ENCODE data around the gene C11orf24.

The C11orf24 gene

GRCh38 chr11:68264244-68264643 lies 7.5 kb downstream of the C11orf24 start (continued):
- TF ChIP-seq, protein P1, sequence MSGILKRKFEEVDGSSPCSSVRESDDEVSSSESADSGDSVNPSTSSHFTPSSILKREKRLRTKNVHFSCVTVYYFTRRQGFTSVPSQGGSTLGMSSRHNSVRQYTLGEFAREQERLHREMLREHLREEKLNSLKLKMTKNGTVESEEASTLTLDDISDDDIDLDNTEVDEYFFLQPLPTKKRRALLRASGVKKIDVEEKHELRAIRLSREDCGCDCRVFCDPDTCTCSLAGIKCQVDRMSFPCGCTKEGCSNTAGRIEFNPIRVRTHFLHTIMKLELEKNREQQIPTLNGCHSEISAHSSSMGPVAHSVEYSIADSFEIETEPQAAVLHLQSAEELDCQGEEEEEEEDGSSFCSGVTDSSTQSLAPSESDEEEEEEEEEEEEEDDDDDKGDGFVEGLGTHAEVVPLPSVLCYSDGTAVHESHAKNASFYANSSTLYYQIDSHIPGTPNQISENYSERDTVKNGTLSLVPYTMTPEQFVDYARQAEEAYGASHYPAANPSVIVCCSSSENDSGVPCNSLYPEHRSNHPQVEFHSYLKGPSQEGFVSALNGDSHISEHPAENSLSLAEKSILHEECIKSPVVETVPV (CRISPR knock-in tag; IDR thresholded peaks at IDR 0.05) = no peak
- no peak for TF ChIP-seq ZC3H10 (CRISPR knock-in tag; IDR thresholded peaks at IDR 0.05)

DNA sequence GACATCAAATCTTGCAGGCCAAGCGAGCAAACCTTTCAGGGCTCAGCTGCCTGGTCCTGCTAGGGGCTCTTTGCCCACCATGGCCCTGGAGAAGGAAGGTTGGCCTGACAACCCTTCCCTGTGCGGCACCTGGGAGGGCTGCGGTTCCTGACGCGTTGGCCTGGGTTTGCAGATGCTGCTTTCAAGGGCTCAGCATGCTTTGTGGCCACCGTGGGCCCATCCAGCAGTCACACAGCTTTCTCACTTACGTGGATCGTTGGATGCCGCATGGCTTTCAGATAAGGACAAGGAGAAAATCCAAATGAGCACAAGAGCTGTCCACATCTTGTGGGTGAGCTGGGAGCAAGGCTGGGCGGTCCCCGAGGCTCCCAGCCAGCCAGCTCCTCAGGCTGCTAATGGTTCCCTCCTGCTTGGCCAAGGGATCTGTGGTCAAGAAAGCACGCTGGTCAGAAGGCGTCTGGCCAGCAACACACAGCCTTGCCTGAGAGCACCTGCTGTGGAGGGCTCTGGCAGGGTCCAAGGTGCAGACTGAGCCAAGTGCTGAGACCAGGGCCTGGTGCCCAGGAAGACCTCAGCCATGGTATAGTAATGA lies 8.2 kb downstream of the C11orf24 start:
- no peak for TF ChIP-seq ZNF565 (CRISPR knock-in tag; conservative IDR thresholded peaks at IDR 0.05; ENCODE audit: low read depth)
- TF ChIP-seq, protein P1 (CRISPR knock-in tag; IDR thresholded peaks at IDR 0.05) = no peak
- ATAC-seq = no peak

- no peak for ATAC-seq
- TF ChIP-seq OSR1 (CRISPR knock-in tag; IDR thresholded peaks at IDR 0.05) = no peak
- no peak for TF ChIP-seq ARNTL (CRISPR knock-in tag; IDR thresholded peaks at IDR 0.05; ENCODE audit: borderline replicate concordance, low read depth)
- TF ChIP-seq GLIS3 (CRISPR knock-in tag; IDR thresholded peaks at IDR 0.05) = no peak
- TF ChIP-seq ZNF70 (CRISPR knock-in tag; IDR thresholded peaks at IDR 0.05) = no peak
- TF ChIP-seq TOX (CRISPR knock-in tag; IDR thresholded peaks at IDR 0.05; ENCODE audit: borderline replicate concordance) = no peak
- no peak for TF ChIP-seq TSHZ2 (CRISPR knock-in tag; IDR thresholded peaks at IDR 0.05)
- TF ChIP-seq, protein P1 (CRISPR knock-in tag; IDR thresholded peaks at IDR 0.05) = no peak
- no peak for TF ChIP-seq RARB (CRISPR knock-in tag; IDR thresholded peaks at IDR 0.05)
- no peak for TF ChIP-seq BACH2 (CRISPR knock-in tag; IDR thresholded peaks at IDR 0.05; ENCODE audit: borderline replicate concordance)
- TF ChIP-seq SNAI2 (CRISPR knock-in tag; IDR thresholded peaks at IDR 0.05) = no peak
- no peak for TF ChIP-seq ISL1 (CRISPR knock-in tag; IDR thresholded peaks at IDR 0.05)
These were observed 9.3 kb downstream of the C11orf24 start for GRCh38 chr11:68262544-68262827.

DNA sequence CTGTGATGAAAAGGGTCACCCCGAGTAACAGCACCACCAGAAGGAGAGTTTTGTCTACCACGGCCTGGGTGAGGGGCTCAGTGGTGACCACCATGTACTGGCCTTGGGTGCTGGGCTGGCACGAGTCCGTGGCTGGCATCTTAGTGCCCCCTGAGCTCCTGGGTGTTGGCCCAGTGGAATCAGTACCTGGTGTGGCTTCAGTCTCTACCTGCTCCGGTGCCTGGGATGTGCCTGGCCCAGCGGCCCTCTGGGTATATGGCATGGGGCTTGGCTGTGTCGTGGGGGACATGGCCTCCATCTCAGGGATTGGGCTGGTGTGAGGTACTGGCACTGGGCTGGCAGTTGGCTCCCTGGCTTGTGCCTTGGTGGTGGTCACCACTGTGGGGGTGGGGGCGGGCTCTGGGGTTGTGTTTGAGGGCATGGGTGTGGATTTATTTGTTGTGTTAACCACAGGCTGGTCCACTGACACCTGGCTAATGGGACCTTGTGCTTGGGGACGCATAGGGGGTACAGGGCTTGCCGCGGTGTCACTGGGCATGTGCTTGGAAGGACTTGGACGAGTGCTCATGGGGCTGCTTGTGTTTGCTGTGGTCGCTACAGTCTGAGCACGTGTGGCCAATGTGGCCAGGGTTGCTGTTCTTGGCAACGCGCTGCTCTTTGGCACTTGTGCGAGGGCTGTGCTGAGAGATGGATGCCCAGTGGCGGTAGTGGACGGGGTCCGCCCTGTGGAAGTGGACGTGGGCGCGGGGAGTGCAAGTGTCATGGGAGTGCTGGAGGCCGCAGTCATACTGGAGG lies 9.8 kb downstream of the C11orf24 start:
- TF ChIP-seq RARB (CRISPR knock-in tag; IDR thresholded peaks at IDR 0.05) (no peak), CSDC2 (CRISPR knock-in tag; IDR thresholded peaks at IDR 0.05) (no peak), GLIS3 (CRISPR knock-in tag; IDR thresholded peaks at IDR 0.05) (no peak), ESRRG (CRISPR knock-in tag; IDR thresholded peaks at IDR 0.05) (no peak), SNAI2 (CRISPR knock-in tag; IDR thresholded peaks at IDR 0.05) (no peak), ZFP3 (CRISPR knock-in tag; IDR thresholded peaks at IDR 0.05) (no peak), BACH2 (CRISPR knock-in tag; IDR thresholded peaks at IDR 0.05; ENCODE audit: borderline replicate concordance) (no peak)
- TF ChIP-seq, protein P2, sequence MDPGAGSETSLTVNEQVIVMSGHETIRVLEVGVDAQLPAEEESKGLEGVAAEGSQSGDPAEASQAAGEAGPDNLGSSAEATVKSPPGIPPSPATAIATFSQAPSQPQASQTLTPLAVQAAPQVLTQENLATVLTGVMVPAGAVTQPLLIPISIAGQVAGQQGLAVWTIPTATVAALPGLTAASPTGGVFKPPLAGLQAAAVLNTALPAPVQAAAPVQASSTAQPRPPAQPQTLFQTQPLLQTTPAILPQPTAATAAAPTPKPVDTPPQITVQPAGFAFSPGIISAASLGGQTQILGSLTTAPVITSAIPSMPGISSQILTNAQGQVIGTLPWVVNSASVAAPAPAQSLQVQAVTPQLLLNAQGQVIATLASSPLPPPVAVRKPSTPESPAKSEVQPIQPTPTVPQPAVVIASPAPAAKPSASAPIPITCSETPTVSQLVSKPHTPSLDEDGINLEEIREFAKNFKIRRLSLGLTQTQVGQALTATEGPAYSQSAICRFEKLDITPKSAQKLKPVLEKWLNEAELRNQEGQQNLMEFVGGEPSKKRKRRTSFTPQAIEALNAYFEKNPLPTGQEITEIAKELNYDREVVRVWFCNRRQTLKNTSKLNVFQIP (CRISPR knock-in tag; IDR thresholded peaks at IDR 0.05; ENCODE audit: borderline replicate concordance, low read depth) = no peak
- no peak for ATAC-seq

All from SK-N-SH treated with all-trans-retinoic acid at 6 μM for 48 hours (cell line).